Medulla oblongata (tissue), 1 donor: ENCODE measurements around the gene GRM5.
"Not testable (repeated sequence)": the region's sequence is repeated elsewhere in the genome, so short reads cannot be mapped to it uniquely, and the experiment has no call there.

Experiments
- DNase-seq: peaks from one replicate; pipeline ENCODE4 v3.0.0-alpha.2; 2015; ENCODE audit errors: extremely low spot score

Gene GRM5

GRCh38 chr11:88972210-88972609, 93.6 kb downstream of the GRM5 start:
- DNase-seq, result no peak

- not testable (repeated sequence) for DNase-seq
Observed at GRCh38 chr11:88961621-88962020, 104.2 kb downstream of the GRM5 start.

DNA sequence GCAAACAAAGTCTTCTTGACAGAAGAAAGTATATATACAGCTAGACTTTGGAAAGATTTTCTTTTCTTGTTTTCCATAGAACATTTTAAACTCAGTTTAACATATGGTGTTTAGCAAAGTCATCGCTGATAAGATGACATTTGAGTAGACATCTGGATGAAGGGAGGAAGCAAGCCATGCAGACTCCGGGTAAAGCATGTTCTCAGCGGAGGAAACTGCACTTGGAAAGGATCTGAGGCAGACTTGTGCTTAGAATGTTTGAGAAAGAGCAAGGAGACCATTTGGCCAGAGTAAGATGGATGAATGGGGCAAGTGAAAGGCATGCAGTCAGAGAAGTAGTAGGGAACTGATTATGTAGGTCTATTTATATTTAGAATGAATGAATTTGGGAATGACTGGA, 105.9 kb downstream of the GRM5 start:
- not testable (repeated sequence) for DNase-seq

DNA sequence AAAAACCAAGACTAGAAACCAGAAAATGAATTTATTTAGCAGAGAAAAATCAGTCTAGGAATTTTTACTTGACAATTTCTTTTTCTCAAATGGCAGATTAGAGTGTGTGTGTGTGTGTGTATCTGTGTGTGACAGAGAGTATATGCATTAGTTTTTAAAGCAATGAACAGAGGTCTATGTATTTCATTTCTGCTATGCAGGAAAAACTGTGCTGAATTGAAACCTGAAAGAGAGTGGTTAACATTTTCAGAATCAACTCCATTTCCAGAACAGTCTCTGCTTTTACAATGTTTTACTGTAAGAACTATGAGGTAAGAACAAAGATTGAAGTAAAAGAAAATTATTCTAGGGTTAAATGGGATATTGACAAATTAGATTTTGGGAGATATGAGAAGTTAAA, 114.8 kb downstream of the GRM5 start:
- no peak for DNase-seq

GRCh38 chr11:88948908-88949307, 116.9 kb downstream of the GRM5 start:
- DNase-seq, result not testable (repeated sequence)

DNA sequence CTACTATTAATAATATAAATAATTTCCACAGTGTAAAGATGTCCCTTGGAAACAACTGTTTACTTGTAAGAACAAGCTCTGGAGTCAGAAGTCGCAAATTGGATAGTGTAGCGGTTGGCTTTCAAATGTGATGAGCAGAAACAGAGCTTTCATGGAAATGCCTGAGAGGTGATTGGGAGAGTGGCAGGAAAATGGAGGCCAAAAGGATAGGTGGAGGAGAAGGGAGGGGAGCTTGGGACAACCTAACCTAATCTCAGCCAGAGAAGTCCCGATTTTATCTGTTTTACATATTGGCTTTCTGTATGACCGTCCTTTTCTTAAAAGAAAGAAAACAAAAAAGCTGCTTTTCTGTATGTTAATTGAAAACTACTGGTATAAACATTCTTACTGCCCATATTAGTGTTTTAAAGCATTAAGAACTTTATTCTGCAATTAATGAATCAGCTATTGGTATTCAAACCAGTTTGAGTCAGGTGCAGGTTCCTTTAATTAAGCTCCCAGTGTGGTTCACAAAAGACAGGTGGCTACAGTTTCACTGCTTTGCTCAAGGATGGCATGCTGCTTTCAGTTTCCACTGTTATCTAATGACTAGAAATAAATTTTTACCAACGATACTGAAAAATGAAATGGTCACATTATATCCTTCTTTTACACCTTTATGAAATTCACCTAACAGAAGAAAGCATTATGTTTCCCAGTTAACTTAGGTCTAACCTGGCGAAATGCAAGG, 117.8 kb downstream of the GRM5 start:
- DNase-seq, result not testable (repeated sequence)

- not testable (repeated sequence) for DNase-seq
Observed at GRCh38 chr11:88929665-88930064, 136.1 kb downstream of the GRM5 start.

GRCh38 chr11:88917065-88917464, 148.7 kb downstream of the GRM5 start:
- not testable (repeated sequence) for DNase-seq

DNA sequence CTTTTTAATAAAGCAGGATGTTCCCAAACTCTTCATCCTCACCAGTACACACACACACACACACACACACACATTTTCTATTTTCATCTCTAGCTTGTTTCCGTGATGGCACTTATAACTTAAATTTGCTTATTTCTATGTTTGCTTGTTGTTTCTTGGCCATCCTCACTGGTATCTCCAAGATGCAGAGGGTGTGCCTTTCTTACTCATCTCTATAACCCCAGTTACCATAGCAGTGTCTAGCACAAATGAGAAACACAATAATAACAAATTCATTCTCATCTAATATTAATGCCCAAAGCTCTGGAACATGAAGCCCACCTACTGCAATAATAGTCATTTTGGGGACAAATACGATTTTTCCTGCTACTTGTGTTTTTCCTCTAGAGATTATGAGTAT, 156.3 kb downstream of the GRM5 start:
- no peak for DNase-seq

DNA sequence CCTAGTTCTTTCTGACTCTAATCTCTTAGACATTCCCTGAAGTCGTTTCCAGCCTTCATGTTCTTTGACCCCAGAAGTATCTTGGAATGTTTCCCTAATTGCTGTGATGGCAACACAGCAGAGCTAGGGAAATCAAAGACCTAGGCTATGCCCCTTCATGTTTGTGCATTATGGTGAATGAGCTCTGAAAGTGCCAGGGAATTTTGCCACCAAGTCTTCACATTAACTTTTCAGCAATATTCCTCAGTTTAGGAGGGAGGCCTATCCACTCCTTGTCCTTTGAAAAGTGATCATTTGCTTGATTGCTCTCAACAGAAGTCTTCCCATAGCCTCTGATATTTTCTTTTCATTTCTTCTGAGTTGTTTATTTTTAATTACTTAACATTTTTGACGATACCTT, 164.3 kb downstream of the GRM5 start:
- DNase-seq, result not testable (repeated sequence)

- not testable (repeated sequence) for DNase-seq
Observed at GRCh38 chr11:88888855-88889254, 176.9 kb downstream of the GRM5 start.

- DNase-seq, result peak; percentile 18
Observed at GRCh38 chr11:88886796-88887195, 179.0 kb downstream of the GRM5 start.

GRCh38 chr11:88882800-88883199, 183.0 kb downstream of the GRM5 start:
- not testable (repeated sequence) for DNase-seq

DNA sequence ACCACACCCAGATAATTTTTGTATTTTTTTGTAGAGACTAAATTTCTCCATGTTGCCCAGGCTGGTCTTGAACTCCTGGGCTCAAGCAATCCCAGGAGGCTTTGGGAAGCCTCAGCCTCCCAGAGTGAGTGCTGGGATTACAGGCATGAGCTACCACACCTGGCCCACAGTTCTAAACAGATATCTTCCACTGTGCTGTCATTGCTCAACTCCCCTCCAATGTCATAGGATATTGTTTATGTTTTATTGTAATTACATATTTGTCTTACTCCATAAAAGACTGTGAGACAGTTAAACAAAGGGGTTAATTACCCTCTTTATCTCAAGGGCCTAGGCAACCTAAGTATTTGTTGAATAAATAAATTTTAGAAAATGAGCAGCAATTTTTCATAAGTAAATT, 204.2 kb downstream of the GRM5 start:
- no peak for DNase-seq

GRCh38 chr11:88860431-88860830, 205.4 kb downstream of the GRM5 start:
- peak; percentile 66 for DNase-seq

GRCh38 chr11:88853963-88854362, 211.8 kb downstream of the GRM5 start:
- not testable (repeated sequence) for DNase-seq

- not testable (repeated sequence) for DNase-seq
Observed at GRCh38 chr11:88851547-88851946, 214.2 kb downstream of the GRM5 start.

- DNase-seq, result not testable (repeated sequence)
Observed at GRCh38 chr11:88849773-88850172, 216.0 kb downstream of the GRM5 start.

- no peak for DNase-seq
Observed at GRCh38 chr11:88849368-88849767, 216.4 kb downstream of the GRM5 start.

DNA sequence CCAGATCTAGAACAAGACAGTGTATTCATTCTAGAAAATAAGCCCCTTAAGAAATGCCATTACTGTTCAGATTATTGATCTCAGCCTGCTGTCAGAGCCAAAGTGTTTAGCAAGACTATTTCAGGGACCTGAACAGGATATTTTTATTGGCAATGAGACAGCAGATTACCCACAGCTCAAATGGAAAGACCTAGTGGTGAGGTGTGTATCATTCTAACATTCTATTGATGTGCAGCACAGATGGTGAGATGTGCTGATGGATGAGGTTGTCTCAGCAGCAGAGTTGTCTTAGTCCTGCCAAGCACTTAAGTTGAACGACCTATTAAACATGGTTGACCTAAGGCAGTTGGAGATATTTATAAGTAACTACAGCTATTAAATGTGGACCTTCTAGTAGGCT, 219.5 kb downstream of the GRM5 start:
- DNase-seq, result not testable (repeated sequence)

DNA sequence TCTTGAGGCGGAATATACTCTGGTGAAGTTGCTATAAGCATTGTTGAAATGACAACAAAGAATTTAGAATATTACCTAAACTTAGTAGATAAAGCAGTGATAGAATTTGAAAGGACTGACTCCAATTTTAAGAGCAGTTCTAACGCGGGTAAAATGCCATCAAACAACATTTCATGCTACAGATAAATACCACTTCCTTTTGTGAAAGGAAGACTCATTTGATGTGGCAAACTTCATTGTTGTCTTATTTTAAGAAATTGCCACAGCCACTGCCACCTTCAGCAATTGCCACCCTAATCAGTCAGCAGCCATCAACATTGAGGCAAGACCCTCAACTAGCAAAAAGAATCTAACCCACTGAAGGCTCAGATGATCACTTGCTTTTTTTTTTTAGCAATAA, 220.8 kb downstream of the GRM5 start:
- DNase-seq, result not testable (repeated sequence)

DNA sequence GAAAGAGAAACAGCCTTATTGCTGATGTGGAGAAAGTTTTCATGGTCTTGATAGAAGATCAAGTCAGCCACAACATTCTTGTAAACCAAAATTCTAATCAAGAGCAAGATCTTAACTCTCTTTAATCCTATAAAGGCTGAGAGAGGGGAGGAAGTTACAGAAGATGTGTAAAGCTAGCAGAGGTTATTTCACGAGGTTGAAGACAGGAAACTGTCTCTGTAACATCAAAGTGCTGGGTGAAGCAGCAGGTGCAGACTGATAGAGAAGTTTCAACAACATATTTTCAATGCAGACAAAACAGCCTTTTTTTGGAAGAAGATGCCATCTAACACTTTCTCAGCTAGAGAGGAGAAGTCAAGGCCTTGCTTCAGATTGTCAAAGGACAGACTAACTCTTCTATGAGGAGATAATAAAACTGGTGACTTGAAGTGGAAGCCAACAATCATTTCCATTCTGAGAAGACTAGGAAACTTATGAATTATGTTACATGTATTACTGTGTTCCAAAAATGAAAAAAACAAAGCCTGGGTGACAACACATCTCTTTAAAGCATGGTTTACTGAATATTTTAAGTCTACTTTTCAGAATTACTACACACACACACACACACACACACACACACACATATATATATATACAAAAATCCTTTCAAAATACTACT, 221.9 kb downstream of the GRM5 start:
- DNase-seq, result not testable (repeated sequence)

GRCh38 chr11:88838139-88838538, 227.6 kb downstream of the GRM5 start:
- DNase-seq, result not testable (repeated sequence)
